G401 (cell line): ENCODE data around the gene PLD6. TPM values are rescaled to one million over a fixed set of nuclear protein-coding genes. Genes with fewer than 3 reads are reported as not detected.
"Not testable (repeated sequence)": the region's sequence is repeated elsewhere in the genome, so short reads cannot be mapped to it uniquely, and the experiment has no call there.

Experiments
- DNase-seq: peaks from one replicate; pipeline ENCODE4 v3.0.0-alpha.2; 2015; ENCODE audit warnings: low spot score
- in situ Hi-C: cut with HindIII; loops from 2 replicates; pipeline ENCODE4 v1.10.0; 2016; ENCODE audit warnings: low sequenced_read_pairs, mixed read lengths
- total RNA-seq: library from RNA; depleted of rRNA; stranded (reverse); fragments of >200 nt; shearing (Covaris generic); gene quantifications from 2 replicates; pipeline ENCODE4 v1.2.3, GENCODE V29; 2014

The PLD6 gene
- total RNA-seq, 1 experiment from 2014 or later, result 16.2 TPM

DNA sequence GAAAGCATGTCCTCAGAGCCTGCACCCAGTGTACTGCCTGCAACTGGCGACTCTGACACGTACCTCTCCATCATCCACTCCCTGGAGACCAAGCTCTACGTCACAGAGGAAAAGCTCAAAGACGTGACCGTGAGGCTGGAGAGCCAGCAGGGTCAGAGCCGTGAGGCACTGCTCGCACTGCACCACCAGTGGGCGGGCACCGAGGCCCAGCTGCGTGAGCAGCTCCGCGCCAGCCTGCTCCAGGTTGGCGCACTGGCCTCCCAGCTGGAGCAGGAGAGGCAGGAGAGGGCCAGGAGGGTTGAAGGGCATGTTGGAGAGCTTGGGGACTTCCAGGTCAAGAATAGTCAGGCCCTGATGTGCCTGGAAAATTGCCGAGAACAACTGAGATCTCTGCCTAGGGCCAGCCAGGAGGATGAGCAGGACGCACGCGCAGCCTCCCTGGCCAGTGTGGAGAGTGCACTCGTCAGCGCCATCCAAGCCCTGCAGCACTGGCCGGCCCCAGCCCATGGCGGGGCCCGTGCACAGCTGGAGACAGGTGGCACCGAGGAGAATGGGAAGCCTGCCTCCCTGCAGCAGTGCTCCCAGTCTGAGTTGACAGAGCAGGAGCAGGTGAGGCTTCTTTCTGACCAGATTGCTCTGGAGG is 40.3 kb downstream of the PLD6 start:
- in situ Hi-C loops, result no loop called here

DNA sequence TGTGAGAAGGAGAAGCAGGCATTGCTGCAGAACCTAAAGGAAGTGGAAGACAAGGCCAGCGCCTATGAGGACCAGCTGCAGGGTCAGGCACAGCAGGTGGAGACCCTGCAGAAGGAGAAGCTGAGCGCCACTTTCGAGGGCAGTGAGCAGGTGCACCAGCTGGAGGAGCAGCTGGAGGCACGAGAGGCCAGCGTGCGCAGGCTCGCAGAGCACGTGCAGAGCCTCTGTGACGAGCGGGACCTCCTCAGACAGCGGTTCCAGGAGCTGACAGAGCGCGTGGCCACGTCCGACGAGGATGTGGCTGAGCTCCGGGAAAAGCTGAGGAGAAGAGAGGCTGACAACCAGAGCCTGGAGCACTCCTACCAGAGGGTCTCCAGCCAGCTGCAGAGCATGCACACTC is 41.5 kb downstream of the PLD6 start:
- in situ Hi-C loops, result no loop called here
- DNase-seq, result no peak

More for the DNA sequence above, 40.3 kb downstream of the PLD6 start:
- DNase-seq, result no peak

DNA sequence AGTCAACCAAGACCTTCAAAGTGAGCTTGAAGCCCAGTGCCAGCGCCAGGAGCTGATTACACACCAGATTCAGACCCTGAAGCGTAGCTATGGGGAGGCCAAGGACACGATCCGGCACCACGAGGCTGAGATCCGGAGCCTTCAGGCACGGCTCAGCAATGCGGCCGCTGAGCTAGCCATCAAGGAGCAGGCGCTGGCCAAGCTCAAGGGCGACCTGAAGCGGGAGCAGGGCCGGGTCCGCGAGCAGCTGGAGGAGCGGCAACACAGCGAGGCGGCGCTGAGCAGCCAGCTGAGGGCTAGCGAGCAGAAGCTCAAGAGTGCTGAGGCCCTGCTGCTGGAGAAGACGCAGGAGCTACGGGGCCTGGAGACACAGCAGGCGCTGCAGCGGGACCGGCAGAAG is 42.0 kb downstream of the PLD6 start:
- in situ Hi-C loops, result no loop called here
- DNase-seq, result no peak

DNA sequence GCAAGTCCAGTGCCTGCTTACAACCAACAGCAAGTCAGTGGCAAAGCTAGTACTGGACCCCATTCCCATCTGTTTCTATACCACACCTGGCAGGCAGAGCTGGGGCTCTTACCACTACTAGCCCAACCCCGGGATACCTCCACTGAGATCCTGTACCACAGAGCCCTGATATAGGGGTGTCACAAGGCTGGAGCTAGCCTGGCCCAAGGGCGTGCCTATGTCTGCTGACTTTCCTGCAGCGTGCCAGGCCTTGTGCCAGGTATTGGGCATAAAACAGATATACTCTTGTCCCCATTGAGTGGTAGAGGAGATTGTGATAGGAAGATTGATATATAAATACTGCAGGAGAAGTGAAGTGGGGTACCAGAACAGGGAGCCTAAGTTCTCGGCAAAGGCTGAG is 44.4 kb downstream of the PLD6 start:
- in situ Hi-C loops, result no loop called here
- no peak for DNase-seq

DNA sequence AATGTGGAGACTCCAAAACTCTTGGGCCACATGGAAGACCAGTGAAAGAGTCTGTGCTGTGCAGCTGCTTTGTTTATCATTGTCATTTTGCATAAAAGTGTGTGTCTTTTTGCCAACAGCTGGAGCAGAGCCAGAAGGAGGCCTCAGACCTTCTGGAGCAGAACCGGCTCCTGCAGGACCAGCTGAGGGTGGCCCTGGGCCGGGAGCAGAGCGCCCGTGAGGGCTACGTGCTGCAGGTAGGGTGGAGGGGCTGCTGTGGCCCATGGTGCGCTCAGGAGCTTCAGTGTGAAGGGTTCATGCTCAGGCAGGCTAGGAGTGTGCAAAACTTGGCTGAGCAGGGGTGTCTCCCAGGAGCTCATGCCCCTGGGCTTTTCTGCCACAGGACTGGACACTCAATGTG is 45.0 kb downstream of the PLD6 start:
- in situ Hi-C loops, result no loop called here
- no peak for DNase-seq

DNA sequence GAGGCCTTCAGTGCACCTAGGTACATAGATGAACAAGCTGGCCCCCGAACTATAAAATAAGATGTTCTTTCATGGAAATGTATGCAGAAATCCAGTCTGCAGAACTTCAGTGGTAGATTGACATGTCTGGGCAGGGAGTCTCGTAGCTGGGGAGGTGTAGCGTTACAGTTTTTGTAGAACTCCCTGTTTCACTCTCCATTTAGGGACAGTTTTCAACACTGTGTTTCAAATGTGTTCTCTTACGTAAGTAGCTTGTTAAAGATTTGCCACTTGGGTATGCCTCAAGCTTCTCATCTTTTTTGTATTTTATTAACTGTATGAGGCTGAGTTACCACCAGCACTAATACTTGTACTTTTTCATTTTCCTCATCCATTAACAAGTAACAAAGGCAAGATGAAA is 46.6 kb downstream of the PLD6 start:
- in situ Hi-C loops, result no loop called here
- DNase-seq, result no peak

DNA sequence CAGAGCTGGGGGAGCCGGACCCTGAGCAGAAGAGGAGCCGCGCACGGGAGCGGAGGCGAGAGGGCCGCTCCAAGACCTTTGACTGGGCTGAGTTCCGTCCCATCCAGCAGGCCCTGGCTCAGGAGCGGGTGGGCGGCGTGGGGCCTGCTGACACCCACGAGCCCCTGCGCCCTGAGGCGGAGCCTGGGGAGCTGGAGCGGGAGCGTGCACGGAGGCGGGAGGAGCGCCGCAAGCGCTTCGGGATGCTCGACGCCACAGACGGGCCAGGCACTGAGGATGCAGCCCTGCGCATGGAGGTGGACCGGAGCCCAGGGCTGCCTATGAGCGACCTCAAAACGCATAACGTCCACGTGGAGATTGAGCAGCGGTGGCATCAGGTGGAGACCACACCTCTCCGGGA is 47.6 kb downstream of the PLD6 start:
- in situ Hi-C loops, DNase-seq: not testable (repeated sequence)

- in situ Hi-C loops, result no loop called here
- peak; percentile 84 for DNase-seq
Observed at GRCh38 chr17:17157041-17157440, 49.1 kb downstream of the PLD6 start.

DNA sequence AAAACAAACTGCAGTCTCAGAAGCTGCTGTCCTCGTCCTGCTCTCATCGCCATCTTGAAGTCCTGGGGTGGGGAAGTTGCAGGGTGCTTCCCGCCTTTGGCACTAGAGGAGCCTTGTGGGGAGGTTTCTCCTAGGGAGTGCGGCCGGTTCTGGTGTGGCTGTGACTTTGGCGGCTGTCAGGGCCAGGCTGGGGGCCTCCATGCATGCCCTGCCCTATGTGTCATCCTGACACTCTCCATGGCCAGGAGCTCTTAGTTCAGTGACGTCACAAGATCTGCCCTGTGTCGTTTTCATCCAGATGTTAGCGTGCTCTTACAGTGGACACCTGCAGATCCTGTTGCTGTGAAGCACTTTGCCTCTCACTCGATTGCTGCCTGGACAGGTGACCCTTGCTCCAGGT is 49.6 kb downstream of the PLD6 start:
- in situ Hi-C loops, result no loop called here
- DNase-seq, result no peak

- no peak for DNase-seq
- in situ Hi-C loops, result no loop called here
Observed at GRCh38 chr17:17156107-17156506, 50.0 kb downstream of the PLD6 start.

DNA sequence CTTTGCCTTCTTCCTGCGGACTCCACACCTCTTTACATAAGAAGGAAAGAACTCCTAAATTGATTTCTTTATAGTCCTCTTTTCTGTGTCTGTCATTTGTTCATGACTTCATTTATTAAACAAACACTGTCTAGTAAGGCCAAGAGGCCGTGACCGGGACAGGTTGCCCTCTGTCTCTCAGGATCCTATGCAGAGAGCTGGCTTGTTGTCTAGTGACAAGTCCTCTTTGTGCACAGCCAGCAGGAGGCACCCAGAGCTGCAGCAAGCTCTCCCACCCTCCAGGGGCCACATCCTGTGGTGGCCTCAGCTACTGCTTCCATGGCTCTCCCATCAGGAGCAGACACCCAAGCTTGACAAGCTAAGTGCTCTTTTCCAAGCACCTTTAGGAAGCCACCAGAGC is 50.6 kb downstream of the PLD6 start:
- in situ Hi-C loops, result no loop called here
- DNase-seq, result no peak

- in situ Hi-C loops, result no loop called here
- no peak for DNase-seq
Observed at GRCh38 chr17:17154981-17155380, 51.2 kb downstream of the PLD6 start.

DNA sequence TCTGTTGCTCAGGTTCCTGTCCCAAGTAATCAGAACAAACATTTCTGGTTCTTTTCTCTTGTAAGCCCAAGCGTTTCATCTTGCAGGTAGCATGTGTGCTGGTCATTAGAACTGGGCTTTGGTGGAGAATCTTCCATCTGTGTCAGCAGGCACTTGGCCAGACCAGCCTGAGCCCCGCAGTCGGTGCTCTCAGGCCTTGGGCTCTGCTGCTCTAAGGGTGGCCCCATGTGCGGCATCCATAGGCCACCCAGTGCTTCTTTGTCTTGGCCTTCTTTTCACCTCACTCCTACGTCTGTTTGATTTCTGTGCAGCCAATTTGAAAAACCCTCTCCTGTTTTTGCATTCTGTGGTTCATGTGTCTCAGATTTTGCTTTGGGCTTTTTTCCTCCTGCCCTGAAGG is 51.6 kb downstream of the PLD6 start:
- in situ Hi-C loops, result no loop called here
- peak; percentile 70 for DNase-seq

- DNase-seq, result no peak
- in situ Hi-C loops, result no loop called here
Observed at GRCh38 chr17:17153709-17154108, 52.4 kb downstream of the PLD6 start.

- in situ Hi-C loops, result no loop called here
- DNase-seq, result no peak
Observed at GRCh38 chr17:17153071-17153470, 53.1 kb downstream of the PLD6 start.

- no peak for DNase-seq
- in situ Hi-C loops, result no loop called here
Observed at GRCh38 chr17:17152385-17152784, 53.7 kb downstream of the PLD6 start.

DNA sequence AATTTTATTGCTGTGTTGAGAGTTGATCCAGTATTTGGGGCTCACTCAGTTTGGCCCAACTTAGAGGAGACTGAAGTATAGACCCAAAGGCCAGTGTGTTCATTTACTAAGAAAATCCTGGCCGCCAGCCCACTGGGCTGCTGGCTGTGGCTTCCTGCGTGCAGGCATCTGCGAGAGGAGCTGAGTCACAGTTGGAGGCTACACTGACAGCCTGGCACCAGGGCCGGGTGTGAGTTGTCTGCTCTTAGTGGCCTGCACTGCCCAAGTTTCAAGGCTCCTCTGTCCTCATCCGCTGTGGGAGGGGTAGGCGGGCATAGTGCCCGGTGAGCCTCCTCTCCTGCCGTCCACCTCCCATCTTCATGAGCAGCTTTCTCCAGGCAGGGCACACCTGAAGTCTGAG is 54.2 kb downstream of the PLD6 start:
- DNase-seq, result peak; percentile 62
- in situ Hi-C loops, result no loop called here

DNA sequence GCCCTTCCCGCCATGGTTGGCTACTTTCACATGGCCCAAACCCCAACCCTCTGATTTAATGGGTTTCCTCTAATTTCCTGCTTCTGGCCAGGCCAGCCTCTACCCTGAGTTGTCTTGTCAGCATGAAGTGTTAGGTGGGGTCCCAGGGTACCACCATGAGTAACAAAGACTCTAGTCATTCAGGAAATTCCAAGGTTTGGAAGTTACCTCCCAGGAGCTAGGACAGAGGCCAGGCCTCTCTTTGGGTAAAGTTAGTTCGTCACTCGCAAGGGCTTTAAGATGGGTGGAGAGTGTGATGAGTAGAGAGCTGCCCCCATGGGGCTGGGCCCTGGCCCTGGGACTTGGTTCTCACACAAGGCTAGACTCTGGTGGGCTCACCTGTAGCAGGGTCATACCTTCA is 54.6 kb downstream of the PLD6 start:
- in situ Hi-C loops, result no loop called here
- DNase-seq, result no peak

DNA sequence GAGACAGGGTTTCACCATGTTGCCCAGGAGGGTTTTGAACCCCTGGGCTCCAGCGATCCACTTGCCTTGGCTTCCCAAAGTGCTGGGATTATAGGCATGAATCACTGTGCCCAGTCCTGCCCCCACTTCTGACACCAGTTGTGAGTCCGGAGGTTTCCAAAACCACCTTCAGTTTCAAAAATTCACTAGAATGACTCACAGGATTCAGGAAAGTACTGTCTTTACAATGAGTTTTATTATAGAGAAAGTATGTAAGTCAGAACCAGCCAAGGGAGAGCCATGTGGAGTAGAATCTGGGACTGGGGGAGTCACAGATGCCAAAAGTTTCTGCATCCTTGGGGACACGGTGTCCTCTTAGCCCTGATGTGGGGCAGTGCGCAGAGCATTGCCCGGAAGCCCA is 55.1 kb downstream of the PLD6 start:
- no peak for DNase-seq
- in situ Hi-C loops, result no loop called here
